Bronchial epithelial cell (primary cell): ENCODE results near the gene MTHFD1. TPM values are rescaled to one million over a fixed set of nuclear protein-coding genes. Genes with fewer than 3 reads are reported as not detected.

ENCODE experiments used
- DNase-seq: peaks from one replicate; pipeline ENCODE4 v3.0.0-alpha.2; 2010; ENCODE audit warnings: low read depth
- FAIRE-seq: peaks from 2 replicates; lab custom pipeline; 2011; peaks lifted over from hg19 to GRCh38; lab: Jason Lieb, UNC
- H3K27me3 ChIP-seq: 2 replicates; pipeline ENCODE4 v1.5.1; 2011; ENCODE audit warnings: low read length; ENCODE audit not compliant: control insufficient read depth, insufficient read depth
- H3K36me3 ChIP-seq: 2 replicates; pipeline ENCODE4 v1.5.1; 2011; ENCODE audit warnings: low read length; ENCODE audit not compliant: control insufficient read depth, insufficient read depth
- H3K4me3 ChIP-seq: 2 replicates; pipeline ENCODE4 v1.5.1; 2011; ENCODE audit warnings: mild to moderate bottlenecking, low read depth, low read length, control low read depth
- total RNA-seq: library from RNA; depleted of rRNA; stranded (reverse); fragments of >200 nt; gene quantifications from 2 replicates; pipeline ENCODE4 v1.2.1, GENCODE V29; 2014
- TF ChIP-seq, protein P1 (sequence below): IDR thresholded peaks from 2 replicates; pipeline ENCODE4 v1.5.1; 2011; ENCODE audit warnings: mild to moderate bottlenecking, moderate library complexity, low read length, control low read depth, inconsistent platforms; ENCODE audit not compliant: insufficient read depth, severe bottlenecking

The MTHFD1 gene
- total RNA-seq, 1 donor from 2014 or later: 35.5 TPM

DNA sequence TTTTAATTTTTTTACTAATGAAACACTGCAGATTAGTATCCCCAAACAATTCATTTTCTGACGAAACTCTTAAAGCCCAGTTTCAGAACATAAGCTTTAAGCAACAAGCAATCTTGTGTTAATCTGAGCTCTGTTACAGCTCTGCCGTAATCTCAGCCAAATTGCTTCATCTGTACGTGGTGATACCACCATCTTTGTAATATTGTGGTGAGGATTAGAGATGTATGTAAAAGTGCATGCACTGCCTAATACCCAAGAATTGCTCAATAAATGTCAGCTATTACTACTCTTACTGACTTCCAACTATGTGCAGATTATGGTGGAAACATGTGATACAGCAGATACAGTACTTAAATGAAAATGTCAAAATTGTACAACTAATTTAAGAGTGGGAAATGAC is 78.9 kb downstream of the MTHFD1 start:
- Histone ChIP-seq H3K36me3 (no peaks in the 10 kb centered on the region), H3K27me3 (no peaks in the 10 kb centered on the region), H3K4me3 (no peak overlapping the region)
- FAIRE-seq: no peak
- TF ChIP-seq, protein P1, sequence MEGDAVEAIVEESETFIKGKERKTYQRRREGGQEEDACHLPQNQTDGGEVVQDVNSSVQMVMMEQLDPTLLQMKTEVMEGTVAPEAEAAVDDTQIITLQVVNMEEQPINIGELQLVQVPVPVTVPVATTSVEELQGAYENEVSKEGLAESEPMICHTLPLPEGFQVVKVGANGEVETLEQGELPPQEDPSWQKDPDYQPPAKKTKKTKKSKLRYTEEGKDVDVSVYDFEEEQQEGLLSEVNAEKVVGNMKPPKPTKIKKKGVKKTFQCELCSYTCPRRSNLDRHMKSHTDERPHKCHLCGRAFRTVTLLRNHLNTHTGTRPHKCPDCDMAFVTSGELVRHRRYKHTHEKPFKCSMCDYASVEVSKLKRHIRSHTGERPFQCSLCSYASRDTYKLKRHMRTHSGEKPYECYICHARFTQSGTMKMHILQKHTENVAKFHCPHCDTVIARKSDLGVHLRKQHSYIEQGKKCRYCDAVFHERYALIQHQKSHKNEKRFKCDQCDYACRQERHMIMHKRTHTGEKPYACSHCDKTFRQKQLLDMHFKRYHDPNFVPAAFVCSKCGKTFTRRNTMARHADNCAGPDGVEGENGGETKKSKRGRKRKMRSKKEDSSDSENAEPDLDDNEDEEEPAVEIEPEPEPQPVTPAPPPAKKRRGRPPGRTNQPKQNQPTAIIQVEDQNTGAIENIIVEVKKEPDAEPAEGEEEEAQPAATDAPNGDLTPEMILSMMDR: no peak
- no peak for DNase-seq

DNA sequence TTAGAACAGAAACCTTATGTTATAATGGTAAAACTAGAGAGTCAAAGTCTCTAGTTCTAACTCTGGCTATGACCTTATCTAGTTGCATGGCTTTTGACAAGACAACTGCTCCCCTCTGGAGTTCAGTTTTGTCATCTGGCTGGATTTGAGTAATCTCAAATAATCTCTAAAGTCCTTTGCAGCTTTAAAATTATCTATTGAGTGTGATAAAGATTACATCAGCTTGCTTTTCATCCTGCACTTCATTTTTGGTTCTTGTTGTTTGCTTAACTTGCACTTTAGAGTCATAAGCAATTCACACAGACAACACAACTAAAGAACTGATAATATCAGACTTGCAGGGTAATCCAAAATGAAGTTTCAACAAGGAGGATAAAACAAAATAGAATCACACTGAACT is 79.4 kb downstream of the MTHFD1 start:
- Histone ChIP-seq H3K4me3 (no peak overlapping the region), H3K36me3 (no peaks in the 10 kb centered on the region), H3K27me3 (no peaks in the 10 kb centered on the region)
- DNase-seq (no peak), FAIRE-seq (no peak)
- TF ChIP-seq, protein P1: no peak

DNA sequence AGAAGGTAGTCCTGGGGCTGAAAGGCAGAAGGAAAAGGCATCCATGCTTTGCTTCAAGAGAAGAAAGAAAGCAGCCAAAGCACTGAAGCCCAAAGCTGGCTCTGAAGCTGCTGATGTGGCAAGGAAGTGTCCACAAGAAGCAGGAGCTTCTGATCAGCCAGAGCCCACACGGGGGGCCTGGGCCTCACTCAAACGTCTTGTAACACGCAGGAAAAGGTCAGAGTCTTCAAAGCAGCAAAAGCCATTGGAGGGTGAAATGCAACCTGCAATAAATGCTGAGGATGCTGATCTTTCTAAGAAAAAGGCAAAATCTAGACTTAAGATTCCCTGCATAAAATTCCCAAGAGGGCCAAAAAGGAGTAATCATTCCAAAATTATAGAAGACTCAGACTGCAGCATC is 80.3 kb downstream of the MTHFD1 start:
- TF ChIP-seq, protein P1: no peak
- H3K27me3 ChIP-seq: no peaks in the 10 kb centered on the region
- FAIRE-seq: no peak
- H3K36me3 ChIP-seq: no peaks in the 10 kb centered on the region
- H3K4me3 ChIP-seq: no peak overlapping the region
- DNase-seq: no peak

DNA sequence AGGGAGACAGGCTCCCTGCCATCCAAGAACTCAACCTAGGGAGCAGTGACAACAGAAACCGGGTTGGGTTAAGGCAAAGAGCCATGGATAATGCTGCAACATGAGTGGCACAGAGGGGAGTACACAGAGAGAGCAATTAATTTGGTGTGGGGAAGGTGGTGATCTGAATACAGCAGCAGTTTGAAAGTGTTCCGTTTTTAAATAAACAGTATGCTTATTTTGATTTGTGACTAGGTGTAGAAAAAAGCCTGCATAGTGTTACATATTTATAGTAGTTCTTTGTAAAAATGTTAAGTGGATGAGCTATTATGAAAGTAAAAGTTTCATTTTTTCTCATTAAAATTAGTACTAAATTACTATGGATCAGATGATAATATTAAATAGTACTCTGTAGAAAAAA is 85.9 kb downstream of the MTHFD1 start:
- DNase-seq: no peak
- TF ChIP-seq, protein P1: no peak
- no peak overlapping the region for H3K4me3 ChIP-seq
- H3K36me3 ChIP-seq: peaks cover 1% of the 10 kb centered on the region
- H3K27me3 ChIP-seq: no peaks in the 10 kb centered on the region
- no peak for FAIRE-seq

DNA sequence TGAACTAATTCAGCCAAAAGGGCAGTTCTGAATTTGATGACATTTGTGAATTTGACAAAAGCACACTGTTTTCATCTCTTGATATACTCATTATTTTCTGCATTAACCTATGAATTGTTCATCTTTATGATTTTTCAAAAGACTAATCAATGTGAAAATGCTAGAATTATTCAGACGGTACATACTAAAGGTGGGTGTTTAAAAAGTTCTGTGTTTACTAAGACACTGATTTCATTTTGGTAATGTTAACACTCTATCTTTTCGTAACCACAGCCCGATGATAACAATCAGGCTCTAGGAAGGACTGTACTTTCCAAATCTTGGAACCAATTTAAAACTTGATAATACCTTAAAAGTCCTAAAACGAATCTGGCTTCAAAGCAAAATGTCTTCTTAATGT is 86.5 kb downstream of the MTHFD1 start:
- Histone ChIP-seq H3K36me3 (peaks cover 1% of the 10 kb centered on the region), H3K27me3 (no peaks in the 10 kb centered on the region), H3K4me3 (no peak overlapping the region)
- TF ChIP-seq, protein P1: no peak
- no peak for DNase-seq
- no peak for FAIRE-seq

DNA sequence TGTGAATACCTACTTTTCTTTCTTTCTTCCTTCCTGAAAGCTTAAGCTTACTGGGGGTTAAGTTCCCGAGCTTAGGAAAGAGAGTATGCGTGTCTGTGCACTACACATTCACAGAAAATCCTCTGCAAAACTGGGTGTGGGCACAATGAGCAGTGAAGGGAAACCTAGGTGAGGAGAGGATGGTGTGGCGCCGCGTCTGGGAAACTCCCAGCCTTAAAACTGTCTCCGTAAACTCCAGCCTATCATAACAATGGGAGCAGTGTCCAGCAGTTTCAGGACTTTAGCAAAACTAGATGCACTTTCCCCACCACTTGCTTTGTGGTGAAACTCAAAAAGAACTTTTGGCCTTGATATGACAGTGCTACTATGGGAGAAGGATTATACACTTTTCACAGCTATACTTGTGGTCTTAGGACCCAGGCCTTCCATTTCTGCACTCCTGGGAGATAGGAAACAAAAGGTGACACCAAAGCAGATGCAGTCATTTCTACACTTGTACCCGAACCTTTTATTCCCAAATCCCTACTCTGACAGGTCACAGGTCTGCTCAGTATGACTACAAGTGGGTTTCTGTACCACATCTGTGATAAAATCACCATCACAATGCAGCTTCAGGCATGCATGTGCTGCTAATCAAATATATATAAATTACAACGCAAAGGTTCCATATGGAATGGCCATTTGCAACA is 87.6 kb downstream of the MTHFD1 start:
- FAIRE-seq (peak; percentile 70), DNase-seq (no peak)
- Histone ChIP-seq H3K4me3 (no peak overlapping the region), H3K36me3 (peaks cover 1% of the 10 kb centered on the region), H3K27me3 (no peaks in the 10 kb centered on the region)
- TF ChIP-seq, protein P1: no peak
